ENCODE results near the gene SUN3. TPM values are rescaled to one million over a fixed set of nuclear protein-coding genes. Genes with fewer than 3 reads are reported as not detected.

The SUN3 gene
- total and polyA plus RNA-seq, 2 of the 8 experiments (the other 6 are each of a cell fraction or from before 2014, with no cell fraction given): not detected

DNA sequence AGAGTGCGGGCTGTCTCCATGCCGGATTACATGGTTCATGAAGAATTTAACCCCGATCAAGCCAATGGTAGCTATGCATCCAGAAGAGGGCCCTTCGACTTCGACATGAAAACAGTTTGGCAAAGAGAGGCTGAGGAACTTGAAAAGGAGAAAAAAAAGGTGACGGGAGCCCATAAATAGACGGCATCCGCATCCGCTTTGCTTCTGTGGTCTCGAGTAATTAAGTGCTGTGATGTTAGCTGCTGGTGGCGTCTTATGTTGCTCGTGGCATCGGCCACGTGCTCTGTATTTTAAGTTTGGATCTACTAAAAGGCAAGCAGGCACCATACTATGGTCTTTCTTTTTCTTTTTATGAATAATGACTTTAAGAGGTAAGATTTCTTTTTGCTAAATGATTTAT is 17.6 kb upstream of the SUN3 start:
- 0 out of 2 replicates have a peak overlapping the region, but pooled peaks have one; percentile 3 for H2BK15ac ChIP-seq (ENCODE audit: low read length)
- POLR2A ChIA-PET (ENCODE audit: partially characterized antibody): interaction anchor here (0.6 kb wide), 2 partner anchors 8 to 576 kb away, joined by 3 read pairs; no protein-coding TSS in a partner anchor
- no peak overlapping the region for H3K9ac ChIP-seq (replicated peaks in 1 of 4; ENCODE audit: extremely low read depth in 1 of 4, low read depth in 3 of 4, low read length in 3 of 4)
- H2AK5ac ChIP-seq (ENCODE audit: low read depth, low read length): no peak overlapping the region
- H3K14ac ChIP-seq (ENCODE audit: insufficient read length): no peak overlapping the region
- no peaks in the 10 kb centered on the region for H4K20me1 ChIP-seq (replicated peaks in 1 of 2; ENCODE audit: control insufficient read depth in 1 of 2, insufficient read depth in 2 of 2, low read length in 2 of 2)
- H4K8ac ChIP-seq (ENCODE audit: extremely low read depth, insufficient read depth, low read length): no peak overlapping the region; the same call in 1 of the 2 replicates
- H2BK5ac ChIP-seq (ENCODE audit: low read depth, low read length): no peak overlapping the region
- H3K23ac ChIP-seq (ENCODE audit: insufficient read length): no peak overlapping the region
- CTCF ChIA-PET (ENCODE audit: partially characterized antibody): interaction anchor here (0.6 to 1.2 kb wide), 2 partner anchors 13 to 55 kb away, joined by 3 read pairs; no protein-coding TSS in a partner anchor
- H3K79me2 ChIP-seq (ENCODE audit: control insufficient read depth in 1 of 2, insufficient read depth in 2 of 2, low read length in 2 of 2): no peaks in the 10 kb centered on the region
- no peak overlapping the region for H3K4ac ChIP-seq (replicated peaks; ENCODE audit: insufficient read length, low read depth, low read length)
- no peaks in the 10 kb centered on the region for H3K27me3 ChIP-seq (replicated peaks in 1 of 4; ENCODE audit: control insufficient read depth in 3 of 4, extremely low read depth in 1 of 4, insufficient read depth in 3 of 4, low read length in 3 of 4)
- H2BK120ac ChIP-seq (replicated peaks; ENCODE audit: low read depth, low read length): no peak overlapping the region
- no peak overlapping the region for H4K91ac ChIP-seq (replicated peaks; ENCODE audit: insufficient read length, low read length)
- no peak overlapping the region for H3K56ac ChIP-seq (replicated peaks; ENCODE audit: insufficient read length, low read depth, low read length)
- H2AFZ ChIP-seq (ENCODE audit: low read length): peak overlapping the region; percentile 97
- H3K4me2 ChIP-seq (ENCODE audit: insufficient read depth in 1 of 2, low read depth in 2 of 2, low read length in 2 of 2): no peak overlapping the region
- H3K9me3 ChIP-seq (ENCODE audit: insufficient read depth in 2 of 2, low read depth in 1 of 2, low read length in 1 of 2): no peaks in the 10 kb centered on the region
- no peaks in the 10 kb centered on the region; the same call in 1 of the 2 replicates for H3K23me2 ChIP-seq (ENCODE audit: low read depth, low read length)
- H4K5ac ChIP-seq (ENCODE audit: insufficient read length, low read depth, low read length): no peak overlapping the region
- no peak overlapping the region for H3K4me3 ChIP-seq (ENCODE audit: extremely low read depth in 1 of 4, insufficient read depth in 2 of 4, low read depth in 3 of 4, low read length in 4 of 4)
- H3K18ac ChIP-seq (ENCODE audit: extremely low read depth, low read length): no peak overlapping the region
- H3K79me1 ChIP-seq (ENCODE audit: low read depth, low read length): no peaks in the 10 kb centered on the region
- WGBS, 2 experiments (ENCODE audit: extremely low coverage in 1 of 2, insufficient coverage in 1 of 2, insufficient read length in 1 of 2, insufficient replicate concordance in 2 of 2, low coverage in 1 of 2, low lambda C conversion rate in 2 of 2, missing lambda C conversion rate in 1 of 2): 81% methylated on average over 14 of the region's 14 CpGs; no CpG with 5 or more reads in 1 of the 2 experiments
- no peak overlapping the region for H3K27ac ChIP-seq (ENCODE audit: low read depth, low read length)
- no peaks in the 10 kb centered on the region for H3K36me3 ChIP-seq (ENCODE audit: control insufficient read depth in 2 of 4, insufficient read depth in 4 of 4, low read length in 3 of 4)
- FAIRE-seq (no peak), DNase-seq (ENCODE audit: low read depth in 1 of 2, low spot score in 2 of 2) (no peak)
- H3K4me1 ChIP-seq (replicated peaks in 1 of 4; ENCODE audit: control insufficient read depth in 3 of 4, insufficient read depth in 4 of 4, low read length in 3 of 4): peaks cover 0 to 9% (median 4%) of the 10 kb centered on the region in 4 experiments; a peak in 5 of 7 replicates
- H2BK12ac ChIP-seq (ENCODE audit: low read depth, low read length): no peak overlapping the region
- TF ChIP-seq, protein P1, sequence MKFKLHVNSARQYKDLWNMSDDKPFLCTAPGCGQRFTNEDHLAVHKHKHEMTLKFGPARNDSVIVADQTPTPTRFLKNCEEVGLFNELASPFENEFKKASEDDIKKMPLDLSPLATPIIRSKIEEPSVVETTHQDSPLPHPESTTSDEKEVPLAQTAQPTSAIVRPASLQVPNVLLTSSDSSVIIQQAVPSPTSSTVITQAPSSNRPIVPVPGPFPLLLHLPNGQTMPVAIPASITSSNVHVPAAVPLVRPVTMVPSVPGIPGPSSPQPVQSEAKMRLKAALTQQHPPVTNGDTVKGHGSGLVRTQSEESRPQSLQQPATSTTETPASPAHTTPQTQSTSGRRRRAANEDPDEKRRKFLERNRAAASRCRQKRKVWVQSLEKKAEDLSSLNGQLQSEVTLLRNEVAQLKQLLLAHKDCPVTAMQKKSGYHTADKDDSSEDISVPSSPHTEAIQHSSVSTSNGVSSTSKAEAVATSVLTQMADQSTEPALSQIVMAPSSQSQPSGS (IDR thresholded peaks at IDR 0.05; ENCODE audit: low read length): no peak
- TF ChIP-seq PHF8 (conservative IDR thresholded peaks at IDR 0.05; ENCODE audit: low read depth, low read length): no peak
- no peak for TF ChIP-seq RAD21 (IDR thresholded peaks at IDR 0.05 in 1 of 2, conservative IDR thresholded peaks at IDR 0.05 in 1 of 2; ENCODE audit: low read depth in 2 of 2, low read length in 2 of 2)
- TF ChIP-seq GABPA (IDR thresholded peaks at IDR 0.05; ENCODE audit: borderline replicate concordance, insufficient read depth, low read length): no peak
- TF ChIP-seq CHD1 (IDR thresholded peaks at IDR 0.05; ENCODE audit: low read depth, low read length): no peak
- no peak overlapping the region for H2BK20ac ChIP-seq (ENCODE audit: low read length)

Data from H1 (cell line).